ENCODE data around the gene CAV2. TPM values are rescaled to one million over a fixed set of nuclear protein-coding genes. Genes with fewer than 3 reads are reported as not detected.

CAV2 gene
- total RNA-seq, 6 donors from 2014 or later: 56.6 to 385 (median 183) TPM

DNA sequence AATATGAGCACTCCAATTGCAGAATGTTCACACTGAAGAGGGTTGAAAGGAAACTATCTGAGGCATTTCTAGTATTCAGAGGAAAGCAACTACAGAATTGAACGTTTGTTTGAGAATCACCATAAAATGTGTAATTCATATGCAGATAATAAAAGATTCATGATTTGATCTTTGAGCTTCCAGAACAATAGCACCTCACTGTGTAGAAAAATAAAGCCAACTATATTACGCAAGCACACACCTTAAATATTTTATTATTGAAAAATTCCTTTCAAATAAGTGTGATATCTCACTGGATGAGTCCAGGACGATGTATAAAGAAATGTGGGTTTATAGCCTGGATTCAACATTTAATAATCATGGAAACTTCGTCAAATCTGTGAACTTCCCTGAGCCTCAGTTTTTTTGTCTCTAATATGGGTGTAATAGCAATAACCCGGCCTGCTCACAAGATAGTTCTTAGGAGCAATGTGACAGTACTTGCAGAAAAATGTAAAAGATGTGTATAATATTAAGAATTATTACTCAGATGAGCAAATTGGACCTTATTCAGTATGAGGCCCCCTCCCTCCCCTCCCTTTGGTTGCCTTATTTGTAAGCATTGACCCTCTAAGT, 11.5 kb upstream of the CAV2 start:
- H3K27ac ChIP-seq: no peak overlapping the region
- TF ChIP-seq EP300 (IDR thresholded peaks at IDR 0.05): no peak
- no peak for TF ChIP-seq POLR2A (IDR thresholded peaks at IDR 0.05)
- TF ChIP-seq, protein P1, sequence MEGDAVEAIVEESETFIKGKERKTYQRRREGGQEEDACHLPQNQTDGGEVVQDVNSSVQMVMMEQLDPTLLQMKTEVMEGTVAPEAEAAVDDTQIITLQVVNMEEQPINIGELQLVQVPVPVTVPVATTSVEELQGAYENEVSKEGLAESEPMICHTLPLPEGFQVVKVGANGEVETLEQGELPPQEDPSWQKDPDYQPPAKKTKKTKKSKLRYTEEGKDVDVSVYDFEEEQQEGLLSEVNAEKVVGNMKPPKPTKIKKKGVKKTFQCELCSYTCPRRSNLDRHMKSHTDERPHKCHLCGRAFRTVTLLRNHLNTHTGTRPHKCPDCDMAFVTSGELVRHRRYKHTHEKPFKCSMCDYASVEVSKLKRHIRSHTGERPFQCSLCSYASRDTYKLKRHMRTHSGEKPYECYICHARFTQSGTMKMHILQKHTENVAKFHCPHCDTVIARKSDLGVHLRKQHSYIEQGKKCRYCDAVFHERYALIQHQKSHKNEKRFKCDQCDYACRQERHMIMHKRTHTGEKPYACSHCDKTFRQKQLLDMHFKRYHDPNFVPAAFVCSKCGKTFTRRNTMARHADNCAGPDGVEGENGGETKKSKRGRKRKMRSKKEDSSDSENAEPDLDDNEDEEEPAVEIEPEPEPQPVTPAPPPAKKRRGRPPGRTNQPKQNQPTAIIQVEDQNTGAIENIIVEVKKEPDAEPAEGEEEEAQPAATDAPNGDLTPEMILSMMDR (IDR thresholded peaks at IDR 0.05): no peak
- no peak for TF ChIP-seq POLR2AphosphoS5 (IDR thresholded peaks at IDR 0.05)
- no peaks in the 10 kb centered on the region for H3K27me3 ChIP-seq
- H3K9me3 ChIP-seq: no peaks in the 10 kb centered on the region
- ATAC-seq (ENCODE audit: low FRiP score in 2 of 2): no peak
- 85 to 86% methylated on average over 5 of the region's 5 CpGs for WGBS, 2 donors
- DNase-seq: no peak
- H3K4me1 ChIP-seq: peaks cover 0 to 23% (median 1%) of the 10 kb centered on the region in 4 donors
- no peak overlapping the region for H3K4me3 ChIP-seq
- H3K36me3 ChIP-seq: no peaks in the 10 kb centered on the region

- WGBS, 2 donors: 54 to 62% methylated on average over 2 of the region's 2 CpGs
- ATAC-seq (ENCODE audit: low FRiP score in 2 of 2): no peak
- no peak for TF ChIP-seq POLR2A (IDR thresholded peaks at IDR 0.05)
- no peak for TF ChIP-seq POLR2AphosphoS5 (IDR thresholded peaks at IDR 0.05)
- TF ChIP-seq, protein P1 (IDR thresholded peaks at IDR 0.05): no peak
- TF ChIP-seq EP300 (IDR thresholded peaks at IDR 0.05): no peak
- H3K9me3 ChIP-seq: no peaks in the 10 kb centered on the region
- peaks cover 0 to 29% (median 1%) of the 10 kb centered on the region in 4 donors for H3K4me1 ChIP-seq
- no peak overlapping the region for H3K4me3 ChIP-seq
- H3K36me3 ChIP-seq: no peaks in the 10 kb centered on the region
- H3K27ac ChIP-seq: peak overlapping the region in 1 of 4 donors; percentile 42
- no peak for DNase-seq
- H3K27me3 ChIP-seq: no peaks in the 10 kb centered on the region
These were observed 9.2 kb upstream of the CAV2 start for GRCh38 chr7:116490351-116490750.

GRCh38 chr7:116491887-116492653, 7.5 kb upstream of the CAV2 start:
- no peak for TF ChIP-seq POLR2AphosphoS5 (IDR thresholded peaks at IDR 0.05)
- no peak for TF ChIP-seq EP300 (IDR thresholded peaks at IDR 0.05)
- TF ChIP-seq POLR2A (IDR thresholded peaks at IDR 0.05): no peak
- TF ChIP-seq, protein P1 (IDR thresholded peaks at IDR 0.05): no peak
- no peak for ATAC-seq (ENCODE audit: low FRiP score in 2 of 2)

DNA sequence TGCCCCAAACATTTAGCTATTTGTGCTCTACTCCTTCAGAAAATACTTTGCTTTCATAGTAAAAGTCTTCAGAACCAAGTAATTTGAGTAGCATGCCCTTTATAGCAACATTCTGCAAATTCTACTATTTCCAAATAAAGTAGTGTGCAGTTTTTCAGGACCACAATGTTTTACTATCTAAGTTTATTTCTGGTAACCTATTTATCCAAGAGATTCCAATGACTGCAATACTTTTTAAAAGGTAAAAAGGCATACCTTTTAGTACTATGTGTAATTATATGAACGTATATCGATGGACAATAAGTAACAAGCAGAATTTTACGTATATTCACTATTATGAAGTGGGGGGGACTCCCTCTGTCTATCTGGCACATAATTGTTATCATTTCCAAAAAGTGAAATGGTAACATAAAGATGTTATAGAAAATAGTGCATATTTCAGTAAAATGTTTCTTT, 6.9 kb upstream of the CAV2 start:
- Histone ChIP-seq H3K36me3 (no peaks in the 10 kb centered on the region), H3K4me3 (no peak overlapping the region), H3K27me3 (no peaks in the 10 kb centered on the region), H3K9me3 (no peaks in the 10 kb centered on the region), H3K27ac (no peak overlapping the region), H3K4me1 (peaks cover 0 to 29% (median 1%) of the 10 kb centered on the region in 4 donors)
- ATAC-seq (ENCODE audit: low FRiP score in 2 of 2) (no peak), DNase-seq (no peak)
- WGBS, 2 donors: 94 to 96% methylated on average over 3 of the region's 3 CpGs
- no peak for TF ChIP-seq EP300 (IDR thresholded peaks at IDR 0.05)
- TF ChIP-seq, protein P1 (IDR thresholded peaks at IDR 0.05): no peak
- TF ChIP-seq POLR2A (IDR thresholded peaks at IDR 0.05): no peak
- no peak for TF ChIP-seq POLR2AphosphoS5 (IDR thresholded peaks at IDR 0.05)

More at GRCh38 chr7:116491887-116492653, 7.5 kb upstream of the CAV2 start:
- Histone ChIP-seq H3K27me3 (no peaks in the 10 kb centered on the region), H3K27ac (peak overlapping the region in 1 of 4 donors; percentile 42), H3K36me3 (no peaks in the 10 kb centered on the region), H3K4me1 (peaks cover 0 to 29% (median 1%) of the 10 kb centered on the region in 4 donors), H3K4me3 (no peak overlapping the region), H3K9me3 (no peaks in the 10 kb centered on the region)
- DNase-seq: no peak
- WGBS, 2 donors: 58 to 64% methylated on average over 3 of the region's 3 CpGs

All from upper lobe of left lung (tissue), 6 donors.